Rectal smooth muscle tissue (tissue), 1 donor: ENCODE results near the gene CCDC82.

Experiments
- H3K27ac ChIP-seq: one replicate; pipeline ENCODE4 v1.7.0; 2013; ENCODE audit warnings: low read depth, low read length, inconsistent platforms
- H3K27me3 ChIP-seq: one replicate; pipeline ENCODE4 v1.7.0; 2013; ENCODE audit warnings: low read length; ENCODE audit not compliant: control insufficient read depth, insufficient read depth
- H3K36me3 ChIP-seq: one replicate; pipeline ENCODE4 v1.7.0; 2013; ENCODE audit warnings: low read length; ENCODE audit not compliant: control insufficient read depth, insufficient read depth
- H3K4me1 ChIP-seq: one replicate; pipeline ENCODE4 v1.7.0; 2013; ENCODE audit warnings: low read length; ENCODE audit not compliant: control insufficient read depth, insufficient read depth
- H3K4me3 ChIP-seq: one replicate; pipeline ENCODE4 v1.7.0; 2013; ENCODE audit warnings: low read length
- H3K9ac ChIP-seq: one replicate; pipeline ENCODE4 v1.7.0; 2013; ENCODE audit warnings: low read length

Gene CCDC82

GRCh38 chr11:96319898-96320656, 69.6 kb downstream of the CCDC82 start:
- H3K36me3 ChIP-seq, result no peaks in the 10 kb centered on the region
- H3K27me3 ChIP-seq, result no peaks in the 10 kb centered on the region
- no peak overlapping the region for H3K4me3 ChIP-seq
- no peak overlapping the region for H3K27ac ChIP-seq
- H3K9ac ChIP-seq, result no peak overlapping the region
- H3K4me1 ChIP-seq, result no peaks in the 10 kb centered on the region

- H3K27me3 ChIP-seq, result no peaks in the 10 kb centered on the region
- H3K36me3 ChIP-seq, result no peaks in the 10 kb centered on the region
- H3K4me3 ChIP-seq, result no peak overlapping the region
- no peaks in the 10 kb centered on the region for H3K4me1 ChIP-seq
- no peak overlapping the region for H3K27ac ChIP-seq
- H3K9ac ChIP-seq, result no peak overlapping the region
Measured at GRCh38 chr11:96318850-96319249, 70.9 kb downstream of the CCDC82 start.

- no peak overlapping the region for H3K4me3 ChIP-seq
- no peaks in the 10 kb centered on the region for H3K36me3 ChIP-seq
- H3K4me1 ChIP-seq, result no peaks in the 10 kb centered on the region
- H3K27ac ChIP-seq, result no peak overlapping the region
- no peaks in the 10 kb centered on the region for H3K27me3 ChIP-seq
- no peak overlapping the region for H3K9ac ChIP-seq
Measured at GRCh38 chr11:96318399-96318798, 71.3 kb downstream of the CCDC82 start.

GRCh38 chr11:96317985-96318384, 71.7 kb downstream of the CCDC82 start:
- Histone ChIP-seq H3K4me3 (no peak overlapping the region), H3K27ac (no peak overlapping the region), H3K4me1 (no peaks in the 10 kb centered on the region), H3K9ac (no peak overlapping the region), H3K36me3 (no peaks in the 10 kb centered on the region), H3K27me3 (no peaks in the 10 kb centered on the region)

GRCh38 chr11:96317571-96317970, 72.1 kb downstream of the CCDC82 start:
- Histone ChIP-seq H3K4me1 (no peaks in the 10 kb centered on the region), H3K9ac (no peak overlapping the region), H3K27me3 (no peaks in the 10 kb centered on the region)

GRCh38 chr11:96316869-96317268, 72.8 kb downstream of the CCDC82 start:
- H3K36me3 ChIP-seq, result no peaks in the 10 kb centered on the region
- H3K4me3 ChIP-seq, result no peak overlapping the region
- H3K4me1 ChIP-seq, result no peaks in the 10 kb centered on the region
- H3K27ac ChIP-seq, result no peak overlapping the region
- no peaks in the 10 kb centered on the region for H3K27me3 ChIP-seq
- H3K9ac ChIP-seq, result no peak overlapping the region

More at GRCh38 chr11:96317571-96317970, 72.1 kb downstream of the CCDC82 start:
- Histone ChIP-seq H3K27ac (no peak overlapping the region), H3K36me3 (no peaks in the 10 kb centered on the region), H3K4me3 (no peak overlapping the region)

- Histone ChIP-seq H3K4me3 (no peak overlapping the region), H3K27ac (no peak overlapping the region), H3K9ac (no peak overlapping the region), H3K27me3 (no peaks in the 10 kb centered on the region), H3K4me1 (peaks cover 5% of the 10 kb centered on the region), H3K36me3 (no peaks in the 10 kb centered on the region)
Measured at GRCh38 chr11:96315476-96315875, 74.2 kb downstream of the CCDC82 start.

GRCh38 chr11:96314326-96315020, 75.2 kb downstream of the CCDC82 start:
- Histone ChIP-seq H3K4me3 (no peak overlapping the region), H3K36me3 (no peaks in the 10 kb centered on the region), H3K9ac (no peak overlapping the region), H3K27me3 (no peaks in the 10 kb centered on the region), H3K4me1 (peaks cover 5% of the 10 kb centered on the region), H3K27ac (no peak overlapping the region)

GRCh38 chr11:96313163-96313562, 76.5 kb downstream of the CCDC82 start:
- Histone ChIP-seq H3K4me1 (peaks cover 5% of the 10 kb centered on the region), H3K27me3 (no peaks in the 10 kb centered on the region), H3K9ac (no peak overlapping the region), H3K36me3 (no peaks in the 10 kb centered on the region), H3K4me3 (no peak overlapping the region), H3K27ac (no peak overlapping the region)

GRCh38 chr11:96311120-96311568, 78.6 kb downstream of the CCDC82 start:
- Histone ChIP-seq H3K9ac (no peak overlapping the region), H3K4me1 (peaks cover 20% of the 10 kb centered on the region), H3K36me3 (no peaks in the 10 kb centered on the region), H3K4me3 (no peak overlapping the region), H3K27ac (no peak overlapping the region), H3K27me3 (no peaks in the 10 kb centered on the region)

GRCh38 chr11:96310236-96310635, 79.5 kb downstream of the CCDC82 start:
- Histone ChIP-seq H3K4me1 (peaks cover 22% of the 10 kb centered on the region), H3K9ac (no peak overlapping the region), H3K27ac (no peak overlapping the region), H3K36me3 (no peaks in the 10 kb centered on the region), H3K4me3 (no peak overlapping the region), H3K27me3 (no peaks in the 10 kb centered on the region)

GRCh38 chr11:96309643-96310017, 80.1 kb downstream of the CCDC82 start:
- Histone ChIP-seq H3K27ac (no peak overlapping the region), H3K4me3 (no peak overlapping the region), H3K36me3 (no peaks in the 10 kb centered on the region), H3K9ac (no peak overlapping the region), H3K4me1 (peaks cover 22% of the 10 kb centered on the region), H3K27me3 (no peaks in the 10 kb centered on the region)
